Memory B cell (primary cell): Measurements from ENCODE around the gene ING2.
"Not testable (repeated sequence)": the region's sequence is repeated elsewhere in the genome, so short reads cannot be mapped to it uniquely, and the experiment has no call there.

ENCODE experiments used
- ATAC-seq: fragments of 150-1000 bp; cut with Tn5 transposase; 2 replicates; pipeline ENCODE4 v1.10.0; 2021; ENCODE audit warnings: low read depth, mild to moderate bottlenecking, moderate library complexity
- DNase-seq, 2 donors: peaks; one replicate each; pipeline ENCODE4 v3.0.0; 2022; ENCODE audit warnings: low spot score in 2 of 2
- H3K27ac Mint-ChIP-seq: one replicate; pipeline ENCODE4 v1.8.0; 2022; ENCODE audit warnings: mild to moderate bottlenecking, moderate library complexity, mixed read lengths
- H3K27me3 Mint-ChIP-seq: one replicate; pipeline ENCODE4 v1.8.0; 2022; ENCODE audit warnings: mixed read lengths
- H3K36me3 Mint-ChIP-seq: one replicate; pipeline ENCODE4 v1.8.0; 2022; ENCODE audit warnings: mild to moderate bottlenecking, mixed read lengths
- H3K4me1 Mint-ChIP-seq: one replicate; pipeline ENCODE4 v1.8.0; 2022; ENCODE audit warnings: mixed read lengths
- H3K4me3 Mint-ChIP-seq: one replicate; pipeline ENCODE4 v1.8.0; 2022; ENCODE audit warnings: mild to moderate bottlenecking, moderate library complexity, mixed read lengths
- H3K9me3 Mint-ChIP-seq: one replicate; pipeline ENCODE4 v1.8.0; 2022; ENCODE audit warnings: mixed read lengths

Gene ING2

DNA sequence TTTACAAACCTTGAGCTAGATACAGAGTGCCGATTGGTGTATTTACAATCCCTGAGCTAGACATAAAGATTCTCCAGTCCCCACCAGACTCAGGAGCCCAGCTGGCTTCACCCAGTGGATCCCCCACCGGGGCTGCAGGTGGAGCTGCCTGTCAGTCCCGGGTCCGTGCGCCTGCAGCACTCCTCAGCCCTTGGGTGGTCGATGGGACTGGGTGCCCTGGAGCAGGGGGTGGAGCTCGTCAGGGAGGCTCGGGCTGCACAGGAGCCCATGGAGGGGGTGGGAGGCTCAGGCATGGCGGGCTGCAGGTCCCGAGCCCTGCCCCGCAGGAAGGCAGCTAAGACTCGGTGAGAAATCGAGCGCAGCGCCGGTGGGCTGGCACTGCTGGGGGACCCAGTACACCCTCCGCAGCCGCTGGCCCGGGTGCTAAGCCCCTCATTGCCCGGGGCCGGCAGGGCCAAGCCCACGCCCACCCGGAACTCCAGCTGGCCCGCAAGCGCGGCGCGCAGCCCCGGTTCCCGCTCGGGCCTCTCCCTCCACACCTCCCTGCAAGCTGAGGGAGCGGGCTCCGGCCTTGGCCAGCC lies 22.3 kb upstream of the ING2 start:
- not testable (repeated sequence) for H3K9me3 Mint-ChIP-seq, H3K4me3 Mint-ChIP-seq, H3K36me3 Mint-ChIP-seq, H3K4me1 Mint-ChIP-seq, H3K27ac Mint-ChIP-seq, H3K27me3 Mint-ChIP-seq, ATAC-seq, DNase-seq

DNA sequence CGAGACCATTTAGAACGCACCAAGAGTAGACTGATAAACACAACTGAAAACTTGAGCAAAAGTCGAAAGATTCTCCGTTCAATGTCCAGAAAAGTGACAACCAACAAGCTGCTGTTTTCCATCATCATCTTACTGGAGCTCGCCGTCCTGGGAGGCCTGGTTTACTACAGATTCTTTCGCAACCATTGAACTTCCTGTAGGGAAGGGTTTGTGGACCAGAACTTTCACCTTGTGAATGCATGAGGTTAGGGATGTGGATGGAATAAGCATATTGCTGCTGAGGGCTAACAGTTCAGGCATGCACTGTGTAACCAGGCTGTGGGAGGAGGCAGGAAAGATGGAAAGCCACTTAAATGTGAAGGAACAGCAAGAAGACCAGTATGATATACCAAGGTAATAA lies 20.9 kb upstream of the ING2 start:
- ATAC-seq, result no peak

DNA sequence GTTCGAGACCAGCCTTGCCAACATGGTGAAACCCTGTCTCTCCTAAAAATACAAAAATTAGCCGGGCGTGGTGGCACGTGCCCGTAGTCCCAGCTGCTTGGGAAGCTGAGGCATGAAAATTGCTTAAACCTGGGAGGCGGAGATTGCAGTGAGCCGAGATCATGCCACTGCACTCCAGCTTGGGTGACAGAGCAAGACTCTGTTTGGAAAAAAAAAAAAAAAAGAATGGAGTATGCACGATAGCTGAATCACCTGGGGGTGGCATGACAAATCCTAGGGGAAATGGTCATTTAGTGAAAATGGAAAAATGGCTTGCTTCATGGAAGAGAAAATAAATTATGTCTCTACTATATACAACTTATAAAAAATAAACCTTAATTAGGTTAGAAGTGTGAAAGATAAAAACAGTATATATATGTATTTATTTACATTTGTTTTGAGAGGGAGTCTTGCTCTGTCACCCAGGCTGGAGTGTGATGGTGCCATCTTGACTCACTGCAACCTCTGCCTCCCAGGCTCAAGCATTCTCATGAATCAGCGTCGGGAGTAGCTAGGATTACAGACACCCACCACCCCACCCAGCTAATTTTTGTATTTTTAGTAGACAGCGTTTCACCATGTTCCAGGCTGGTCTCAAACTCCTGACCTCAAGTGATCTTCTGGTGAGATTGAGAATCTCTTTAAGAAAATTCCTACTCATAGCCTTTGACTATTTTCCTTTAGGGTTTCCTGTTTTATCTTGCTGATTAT lies 19.3 kb upstream of the ING2 start:
- Mint-ChIP-seq H3K9me3 (no peaks in the 10 kb centered on the region), H3K36me3 (peaks cover 3% of the 10 kb centered on the region), H3K4me1 (no peaks in the 10 kb centered on the region), H3K27ac (no peak overlapping the region), H3K4me3 (no peak overlapping the region), H3K27me3 (no peaks in the 10 kb centered on the region)
- DNase-seq (no peak), ATAC-seq (no peak)

More for the DNA sequence above, 20.9 kb upstream of the ING2 start:
- no peaks in the 10 kb centered on the region for H3K4me1 Mint-ChIP-seq
- H3K27ac Mint-ChIP-seq, result no peak overlapping the region
- no peak for DNase-seq
- no peaks in the 10 kb centered on the region for H3K9me3 Mint-ChIP-seq
- H3K36me3 Mint-ChIP-seq, result no peaks in the 10 kb centered on the region
- no peak overlapping the region for H3K4me3 Mint-ChIP-seq
- H3K27me3 Mint-ChIP-seq, result no peaks in the 10 kb centered on the region

DNA sequence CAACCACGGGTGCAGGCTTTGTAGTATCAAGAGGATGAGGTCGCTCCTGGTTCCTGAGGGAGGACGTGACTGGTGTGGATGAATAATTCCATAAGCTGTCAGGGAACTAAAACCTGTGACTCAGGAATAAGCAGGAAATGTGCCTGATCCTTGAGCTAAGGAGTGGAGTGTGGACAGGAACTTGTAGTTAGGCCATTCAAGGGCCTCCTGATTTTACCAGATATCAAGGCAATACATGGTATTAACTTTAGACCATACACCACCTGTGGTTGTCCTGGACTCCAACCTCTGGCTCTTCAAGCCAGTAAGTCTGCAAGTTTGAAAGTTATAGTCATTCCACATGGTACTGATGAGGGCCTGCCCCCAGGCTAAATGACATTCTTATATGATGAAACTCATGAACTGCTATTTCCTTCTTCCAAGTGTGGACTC lies 12.1 kb upstream of the ING2 start:
- no peaks in the 10 kb centered on the region for H3K27me3 Mint-ChIP-seq
- no peak for ATAC-seq
- peaks cover 4% of the 10 kb centered on the region for H3K9me3 Mint-ChIP-seq
- no peaks in the 10 kb centered on the region for H3K4me1 Mint-ChIP-seq
- no peak overlapping the region for H3K27ac Mint-ChIP-seq
- DNase-seq, result no peak
- H3K36me3 Mint-ChIP-seq, result peaks cover 12% of the 10 kb centered on the region
- no peak overlapping the region for H3K4me3 Mint-ChIP-seq

DNA sequence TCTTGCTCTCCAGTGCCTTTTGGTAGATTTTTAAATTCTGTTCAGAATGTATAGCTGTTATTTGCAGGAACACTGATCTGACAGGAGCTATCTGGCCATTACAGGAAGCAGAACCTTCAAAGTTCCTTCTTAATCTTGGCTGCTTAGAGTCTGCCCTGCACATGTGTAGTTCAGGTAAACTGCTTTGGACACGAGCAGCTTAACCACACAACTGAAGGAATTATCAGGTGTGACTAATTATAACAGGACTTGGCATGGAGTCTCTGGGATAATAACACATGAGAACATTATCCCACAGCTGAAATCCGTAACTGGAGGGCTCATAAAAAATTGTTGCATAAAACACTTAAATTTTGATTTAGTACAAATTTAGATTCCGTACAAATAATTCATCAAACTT lies 11.6 kb upstream of the ING2 start:
- Mint-ChIP-seq H3K36me3 (peaks cover 12% of the 10 kb centered on the region), H3K9me3 (peaks cover 4% of the 10 kb centered on the region), H3K27ac (no peak overlapping the region), H3K4me3 (no peak overlapping the region), H3K4me1 (no peaks in the 10 kb centered on the region), H3K27me3 (no peaks in the 10 kb centered on the region)
- DNase-seq (no peak), ATAC-seq (no peak)

DNA sequence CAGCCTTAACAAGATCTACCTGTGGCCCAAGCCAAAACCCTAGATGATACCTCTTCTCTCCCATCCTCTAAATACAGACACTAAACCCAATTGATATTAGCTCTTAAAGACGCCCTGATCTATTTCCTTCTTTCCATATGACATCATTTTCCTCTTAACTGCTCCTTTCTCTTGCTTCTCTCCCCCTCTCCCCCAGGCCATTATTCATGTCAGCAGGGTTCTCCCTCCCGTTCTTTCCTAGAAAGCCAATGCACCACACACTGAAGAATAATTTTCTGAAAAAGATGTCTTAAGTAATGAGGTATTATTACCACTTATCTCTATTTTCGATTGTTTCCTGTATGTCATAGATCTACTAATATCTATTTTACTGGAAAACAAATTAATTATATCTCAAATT lies 9.7 kb upstream of the ING2 start:
- H3K27ac Mint-ChIP-seq, result no peak overlapping the region
- no peak overlapping the region for H3K4me3 Mint-ChIP-seq
- peaks cover 12% of the 10 kb centered on the region for H3K36me3 Mint-ChIP-seq
- peaks cover 4% of the 10 kb centered on the region for H3K9me3 Mint-ChIP-seq
- ATAC-seq (no peak), DNase-seq (no peak)
- peaks cover 2% of the 10 kb centered on the region for H3K4me1 Mint-ChIP-seq
- H3K27me3 Mint-ChIP-seq, result no peaks in the 10 kb centered on the region

DNA sequence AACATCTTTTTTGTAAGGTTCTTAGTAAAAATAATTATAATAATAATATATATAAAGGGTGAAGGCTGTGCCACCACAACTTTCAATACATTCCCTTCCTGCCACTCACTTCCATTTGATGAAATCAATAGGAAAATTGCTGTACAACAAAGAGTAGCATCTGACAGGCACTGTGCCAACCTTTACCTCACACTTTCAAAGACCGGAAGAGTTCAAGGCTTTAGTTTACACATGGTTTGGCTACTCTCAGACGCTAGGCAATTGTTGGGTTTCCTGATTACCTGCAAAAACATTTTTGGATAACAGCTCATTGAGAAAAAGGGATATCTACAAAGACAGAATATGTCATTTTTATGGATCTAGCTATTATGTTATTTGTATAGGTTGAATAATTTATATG lies 5.5 kb upstream of the ING2 start:
- Mint-ChIP-seq H3K4me3 (no peak overlapping the region), H3K27ac (no peak overlapping the region), H3K27me3 (no peaks in the 10 kb centered on the region), H3K4me1 (peaks cover 8% of the 10 kb centered on the region), H3K36me3 (peaks cover 2% of the 10 kb centered on the region), H3K9me3 (no peaks in the 10 kb centered on the region)
- no peak for DNase-seq
- no peak for ATAC-seq

DNA sequence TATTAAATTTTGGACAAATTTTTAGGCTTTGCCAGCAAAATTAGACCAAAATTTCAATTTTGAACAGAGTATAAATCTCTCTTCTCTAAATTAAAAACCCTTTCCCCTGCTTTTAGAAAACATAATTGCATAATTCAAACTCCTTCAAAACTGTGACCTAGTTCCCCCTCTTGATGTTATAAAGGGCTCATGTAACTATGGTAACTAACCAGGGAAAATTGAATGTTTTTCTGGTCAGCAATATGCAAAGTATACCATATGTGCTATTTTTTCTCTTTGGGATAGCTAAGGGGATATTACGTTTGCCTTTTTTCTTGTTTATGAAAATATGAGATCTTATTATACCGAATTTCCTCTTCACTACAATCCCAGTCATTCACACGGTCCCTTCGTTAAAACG lies 5.1 kb upstream of the ING2 start:
- Mint-ChIP-seq H3K27ac (no peak overlapping the region), H3K4me3 (no peak overlapping the region), H3K9me3 (no peaks in the 10 kb centered on the region), H3K27me3 (no peaks in the 10 kb centered on the region), H3K36me3 (peaks cover 2% of the 10 kb centered on the region), H3K4me1 (peaks cover 8% of the 10 kb centered on the region)
- DNase-seq (no peak), ATAC-seq (no peak)

DNA sequence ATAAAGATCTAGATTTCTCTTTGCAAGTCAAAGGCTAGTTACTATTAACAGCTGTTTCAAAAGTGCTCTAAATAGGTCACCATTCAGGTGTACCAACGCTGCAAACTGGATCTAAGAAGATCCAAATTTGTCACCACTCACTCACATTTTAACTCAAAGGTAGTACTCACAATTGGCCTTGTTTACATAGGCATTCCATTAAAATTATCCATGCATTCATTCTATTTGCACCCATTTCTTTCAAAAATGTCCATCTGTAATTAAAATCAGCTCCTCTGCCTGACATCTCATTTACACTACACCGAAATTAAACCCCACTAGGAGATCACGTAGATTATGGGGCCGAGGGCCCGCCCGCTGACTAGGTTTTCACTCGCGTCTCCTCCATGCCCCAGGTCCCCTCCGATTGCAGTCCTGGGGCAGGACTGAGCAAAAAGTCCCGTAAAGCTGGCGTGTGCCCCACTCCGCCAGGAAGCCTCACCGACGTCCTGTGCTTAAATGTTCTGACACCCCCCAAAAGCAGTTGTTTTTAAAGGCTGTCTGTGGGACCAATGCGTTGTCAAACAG lies 1.3 kb upstream of the ING2 start:
- DNase-seq, result no peak
- ATAC-seq, result no peak
- H3K4me1 Mint-ChIP-seq, result peaks cover 8% of the 10 kb centered on the region
- peak overlapping the region; percentile 98 for H3K27ac Mint-ChIP-seq
- peak overlapping the region; percentile 90 for H3K4me3 Mint-ChIP-seq
- no peaks in the 10 kb centered on the region for H3K36me3 Mint-ChIP-seq
- no peaks in the 10 kb centered on the region for H3K27me3 Mint-ChIP-seq
- no peaks in the 10 kb centered on the region for H3K9me3 Mint-ChIP-seq

DNA sequence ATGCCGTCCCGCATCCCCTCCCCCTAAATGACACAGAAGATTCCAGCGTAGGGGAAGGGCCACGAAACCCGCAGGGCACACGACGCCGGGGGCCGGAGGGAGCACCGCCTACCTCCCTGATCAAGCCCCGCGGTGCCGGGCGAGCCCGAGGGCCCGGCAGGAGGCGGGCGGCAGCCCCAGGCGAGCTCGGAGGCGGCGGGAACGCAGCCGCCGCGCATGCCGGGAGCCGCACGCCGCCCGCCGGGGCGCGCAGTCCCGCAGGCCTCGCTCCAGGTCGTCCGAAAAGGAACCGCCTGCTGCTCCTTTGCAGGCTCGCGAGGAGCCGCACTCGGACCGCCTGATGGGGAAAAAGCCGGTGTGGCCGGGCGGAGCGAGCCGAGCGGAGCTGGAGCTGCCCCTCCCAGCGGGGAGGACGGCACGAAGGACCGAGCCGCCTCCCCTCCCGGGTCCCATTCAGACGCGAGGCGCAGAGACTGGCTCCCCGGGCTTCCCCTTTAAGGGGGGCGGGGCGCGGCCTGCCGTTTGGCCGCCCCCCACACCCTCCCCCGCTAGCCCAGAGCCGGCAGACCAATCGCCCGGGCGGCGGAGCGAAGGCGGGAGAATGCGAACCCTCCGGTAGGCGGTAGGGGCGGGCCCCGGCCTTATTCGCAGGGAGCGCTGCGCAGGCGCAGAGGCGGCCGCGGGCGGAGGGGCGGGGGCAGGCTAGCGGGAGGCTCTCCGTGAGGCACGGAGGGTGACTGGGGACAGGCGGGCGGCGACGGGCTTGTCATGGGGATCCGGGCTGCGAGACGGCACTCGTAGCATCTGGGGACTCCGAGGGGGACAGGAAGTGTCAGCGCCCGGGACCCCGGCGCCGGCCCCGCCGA lies 561 bp upstream of the ING2 start:
- H3K4me3 Mint-ChIP-seq, result peak overlapping the region; percentile 94
- DNase-seq, result peak; percentile 100
- no peaks in the 10 kb centered on the region for H3K27me3 Mint-ChIP-seq
- H3K36me3 Mint-ChIP-seq, result no peaks in the 10 kb centered on the region
- ATAC-seq, result peak; percentile 76
- no peaks in the 10 kb centered on the region for H3K9me3 Mint-ChIP-seq
- H3K27ac Mint-ChIP-seq, result peak overlapping the region; percentile 98
- peaks cover 8% of the 10 kb centered on the region for H3K4me1 Mint-ChIP-seq

DNA sequence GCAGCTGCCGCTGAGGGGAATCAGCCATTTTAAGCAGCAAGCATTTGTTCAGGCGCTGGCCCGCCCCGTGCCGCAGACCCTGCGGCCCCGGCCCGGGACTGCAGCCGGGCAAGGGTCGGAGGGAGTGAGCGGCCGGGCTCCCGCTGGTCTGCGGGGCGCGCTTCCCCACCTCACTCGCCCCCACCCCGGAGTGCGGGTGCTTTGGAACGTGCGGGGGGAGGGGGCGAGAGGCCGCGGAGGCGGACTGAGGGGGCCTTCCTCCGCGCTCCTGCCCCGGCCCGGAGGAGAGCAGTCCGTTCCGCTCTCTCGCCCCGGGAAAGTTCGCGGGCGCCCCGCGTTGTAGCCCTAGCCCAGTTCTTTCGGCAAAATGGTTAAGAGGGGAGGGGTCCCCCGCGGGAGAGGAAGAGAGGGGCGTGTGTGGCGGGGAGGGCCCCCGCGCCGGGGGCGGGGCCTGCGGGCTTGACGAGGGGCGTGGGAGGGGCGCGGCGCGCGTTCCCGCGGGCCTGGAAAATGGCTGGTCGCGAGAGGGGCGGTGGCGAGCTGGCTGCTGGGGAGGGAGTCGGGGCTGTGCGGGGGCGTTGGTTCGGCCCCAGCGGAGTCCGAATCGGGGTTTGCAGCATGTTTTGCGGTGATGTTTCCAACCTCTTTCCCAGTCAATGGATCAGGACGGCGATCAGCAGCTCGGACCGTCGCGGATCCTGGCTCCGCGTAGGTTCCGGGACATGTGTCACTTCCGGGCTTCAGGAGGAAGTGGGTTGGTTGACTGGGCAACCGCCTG lies 942 bp downstream of the ING2 start:
- ATAC-seq (peak; percentile 44), DNase-seq (peak; percentile 86 to 91)
- Mint-ChIP-seq H3K27me3 (no peaks in the 10 kb centered on the region), H3K4me3 (peak overlapping the region; percentile 94), H3K4me1 (peaks cover 6% of the 10 kb centered on the region), H3K27ac (peak overlapping the region; percentile 98), H3K9me3 (no peaks in the 10 kb centered on the region), H3K36me3 (peaks cover 7% of the 10 kb centered on the region)

DNA sequence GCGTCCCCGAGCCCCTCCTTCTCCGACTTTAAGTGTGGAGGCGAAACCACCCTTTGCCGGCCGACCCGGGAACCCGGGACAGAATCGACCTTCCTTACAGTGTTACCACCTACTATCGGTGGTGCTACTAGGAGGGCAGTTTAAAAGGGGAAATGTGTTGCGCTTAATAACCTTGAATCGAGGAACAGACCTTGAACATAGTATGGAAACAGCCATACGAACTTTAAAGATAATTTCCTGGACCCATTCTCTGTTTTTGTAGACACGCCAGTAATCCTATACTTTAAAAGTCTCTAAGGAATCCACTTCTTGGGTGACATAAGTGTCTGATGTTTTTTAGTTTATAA lies 1.5 kb downstream of the ING2 start:
- Mint-ChIP-seq H3K4me3 (peak overlapping the region; percentile 94), H3K27me3 (no peaks in the 10 kb centered on the region), H3K9me3 (no peaks in the 10 kb centered on the region), H3K36me3 (peaks cover 9% of the 10 kb centered on the region), H3K4me1 (peaks cover 6% of the 10 kb centered on the region), H3K27ac (peak overlapping the region; percentile 98)
- DNase-seq (no peak), ATAC-seq (no peak)

DNA sequence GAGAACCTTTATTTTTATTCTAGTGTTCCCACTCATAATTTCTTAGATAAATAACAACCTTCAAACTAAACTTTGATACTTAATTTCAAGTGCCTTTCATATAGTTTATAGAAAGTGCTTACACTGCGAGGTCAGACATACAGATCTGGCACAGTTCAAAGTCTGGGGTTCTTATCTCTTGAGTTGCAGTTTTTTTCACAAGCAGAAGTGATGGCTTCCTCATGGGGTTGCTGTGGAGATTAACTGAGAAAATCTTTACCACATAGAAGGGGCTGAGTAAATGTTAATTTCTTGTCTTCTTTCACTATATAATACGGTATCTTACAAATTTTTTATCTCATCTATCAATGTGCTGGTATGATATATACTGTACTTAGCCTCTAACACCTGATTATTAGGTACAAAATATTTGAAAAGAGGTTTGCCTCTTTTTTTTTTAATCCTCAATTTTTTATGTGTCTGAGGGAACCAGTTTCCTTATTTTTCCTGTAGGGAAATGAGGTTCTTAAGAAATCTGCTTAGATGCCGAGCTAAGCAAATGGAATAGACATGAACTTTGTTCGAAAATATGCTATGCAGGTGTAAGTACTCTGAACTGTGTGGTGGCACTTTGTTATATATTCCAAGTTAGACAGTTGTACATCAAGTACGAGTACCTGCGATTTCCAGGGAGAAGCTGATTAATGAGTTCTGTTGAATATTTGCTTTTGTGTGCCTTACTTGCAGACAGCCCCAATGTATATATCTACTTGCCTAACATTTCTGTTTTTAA lies 3.3 kb downstream of the ING2 start:
- Mint-ChIP-seq H3K27ac (no peak overlapping the region), H3K9me3 (no peaks in the 10 kb centered on the region), H3K27me3 (no peaks in the 10 kb centered on the region), H3K36me3 (peaks cover 10% of the 10 kb centered on the region), H3K4me3 (no peak overlapping the region), H3K4me1 (peaks cover 4% of the 10 kb centered on the region)
- no peak for ATAC-seq
- no peak for DNase-seq
